Activated naive CD4-positive, alpha-beta T cell treated with anti-CD3 and anti-CD28 coated beads, Interleukin-2, amount 50 U/mL, for 72 hours (primary cell): ENCODE measurements around the gene CEP85L. TPM values are rescaled to one million over a fixed set of nuclear protein-coding genes. Genes with fewer than 3 reads are reported as not detected.

Experiments
- ATAC-seq, 2 donors: fragments of 150-1000 bp; cut with Tn5 transposase; 2 replicates each; pipeline ENCODE4 v1.10.0; 2021; ENCODE audit warnings: mild to moderate bottlenecking in 2 of 2, moderate library complexity in 2 of 2
- DNase-seq, 2 donors: peaks; one replicate each; pipeline ENCODE4 v3.0.0; 2021 to 2022; ENCODE audit warnings: low spot score in 2 of 2
- H3K27ac Mint-ChIP-seq, 2 donors: one replicate each; pipeline ENCODE4 v1.8.0; 2022; ENCODE audit warnings: mild to moderate bottlenecking in 2 of 2, mixed read lengths in 2 of 2
- H3K36me3 Mint-ChIP-seq, 2 donors: one replicate each; pipeline ENCODE4 v1.8.0; 2022; ENCODE audit warnings: mixed read lengths in 2 of 2
- H3K9me3 Mint-ChIP-seq, 2 donors: one replicate each; pipeline ENCODE4 v1.8.0; 2022; ENCODE audit warnings: mixed read lengths in 2 of 2
- total RNA-seq, 2 donors: library from RNA; stranded (reverse); gene quantifications; one replicate each; pipeline ENCODE4 v1.2.3, GENCODE V29; 2022

CEP85L gene
- total RNA-seq, 2 donors from 2014 or later, result 38.5 to 41.3 TPM

- H3K36me3 Mint-ChIP-seq, result peaks cover 0 to 4% of the 10 kb centered on the region in 2 donors
- H3K27ac Mint-ChIP-seq, result peak overlapping the region; percentile 16 to 51
- no peak for ATAC-seq
- H3K9me3 Mint-ChIP-seq, result no peaks in the 10 kb centered on the region
- DNase-seq, result no peak
These were observed 139.3 kb downstream of the CEP85L start for GRCh38 chr6:118511930-118512715.

- Mint-ChIP-seq H3K9me3 (peaks cover 0 to 5% of the 10 kb centered on the region in 2 donors), H3K36me3 (peaks cover 5 to 16% of the 10 kb centered on the region in 2 donors), H3K27ac (no peak overlapping the region)
- no peak for ATAC-seq
- no peak for DNase-seq
These were observed 142.3 kb downstream of the CEP85L start for GRCh38 chr6:118509009-118509617.

GRCh38 chr6:118507636-118508035 is 143.8 kb downstream of the CEP85L start:
- H3K9me3 Mint-ChIP-seq, result peaks cover 0 to 5% of the 10 kb centered on the region in 2 donors
- no peak overlapping the region for H3K27ac Mint-ChIP-seq
- H3K36me3 Mint-ChIP-seq, result peaks cover 6 to 18% of the 10 kb centered on the region in 2 donors
- no peak for ATAC-seq
- DNase-seq, result no peak

GRCh38 chr6:118506071-118506638 is 145.2 kb downstream of the CEP85L start:
- Mint-ChIP-seq H3K27ac (no peak overlapping the region), H3K36me3 (peaks cover 21 to 33% of the 10 kb centered on the region in 2 donors), H3K9me3 (peaks cover 4 to 13% of the 10 kb centered on the region in 2 donors)
- no peak for DNase-seq
- ATAC-seq, result no peak

GRCh38 chr6:118505656-118506055 is 145.7 kb downstream of the CEP85L start:
- DNase-seq, result no peak
- no peak for ATAC-seq
- Mint-ChIP-seq H3K36me3 (peaks cover 26 to 38% of the 10 kb centered on the region in 2 donors), H3K27ac (no peak overlapping the region), H3K9me3 (peaks cover 8 to 16% of the 10 kb centered on the region in 2 donors)

- peaks cover 30 to 46% of the 10 kb centered on the region in 2 donors for H3K36me3 Mint-ChIP-seq
- ATAC-seq (no peak), DNase-seq (no peak)
- H3K9me3 Mint-ChIP-seq, result peaks cover 10 to 21% of the 10 kb centered on the region in 2 donors
- H3K27ac Mint-ChIP-seq, result no peak overlapping the region
These were observed 146.8 kb downstream of the CEP85L start for GRCh38 chr6:118504611-118505010.

- H3K27ac Mint-ChIP-seq, result no peak overlapping the region
- DNase-seq (no peak), ATAC-seq (no peak)
- peaks cover 10 to 21% of the 10 kb centered on the region in 2 donors for H3K9me3 Mint-ChIP-seq
- peaks cover 30 to 67% of the 10 kb centered on the region in 2 donors for H3K36me3 Mint-ChIP-seq
These were observed 149.2 kb downstream of the CEP85L start for GRCh38 chr6:118502169-118502568.

GRCh38 chr6:118501765-118502164 is 149.6 kb downstream of the CEP85L start:
- no peak overlapping the region for H3K27ac Mint-ChIP-seq
- no peak for ATAC-seq
- no peak for DNase-seq
- peaks cover 30 to 67% of the 10 kb centered on the region in 2 donors for H3K36me3 Mint-ChIP-seq
- H3K9me3 Mint-ChIP-seq, result peaks cover 10 to 21% of the 10 kb centered on the region in 2 donors

- Mint-ChIP-seq H3K9me3 (peaks cover 10 to 21% of the 10 kb centered on the region in 2 donors), H3K36me3 (peaks cover 30 to 66% of the 10 kb centered on the region in 2 donors)
- no peak for ATAC-seq
These were observed 150.3 kb downstream of the CEP85L start for GRCh38 chr6:118501099-118501498.

GRCh38 chr6:118500130-118501015 is 151.0 kb downstream of the CEP85L start:
- Mint-ChIP-seq H3K9me3 (peaks cover 10 to 21% of the 10 kb centered on the region in 2 donors), H3K27ac (no peak overlapping the region), H3K36me3 (peaks cover 34 to 63% of the 10 kb centered on the region in 2 donors)
- ATAC-seq, result no peak
- DNase-seq, result no peak

More at GRCh38 chr6:118501099-118501498, 150.3 kb downstream of the CEP85L start:
- DNase-seq, result no peak
- peak overlapping the region in 1 of 2 donors; percentile 50 for H3K27ac Mint-ChIP-seq

- H3K9me3 Mint-ChIP-seq, result peaks cover 3 to 4% of the 10 kb centered on the region in 2 donors
- peaks cover 25 to 70% of the 10 kb centered on the region in 2 donors for H3K36me3 Mint-ChIP-seq
- peak overlapping the region; percentile 65 to 67 for H3K27ac Mint-ChIP-seq
- peak; percentile 83 to 92 for ATAC-seq
- no peak for DNase-seq
These were observed 155.7 kb downstream of the CEP85L start for GRCh38 chr6:118495485-118496280.

GRCh38 chr6:118494091-118494490 is 157.3 kb downstream of the CEP85L start:
- ATAC-seq, result no peak
- Mint-ChIP-seq H3K9me3 (no peaks in the 10 kb centered on the region), H3K27ac (peak overlapping the region in 1 of 2 donors; percentile 47), H3K36me3 (peaks cover 32 to 74% of the 10 kb centered on the region in 2 donors)
- DNase-seq, result no peak

- DNase-seq (no peak), ATAC-seq (peak; percentile 70 to 75)
- H3K36me3 Mint-ChIP-seq, result peaks cover 43 to 78% of the 10 kb centered on the region in 2 donors
- peaks cover 7 to 19% of the 10 kb centered on the region in 2 donors for H3K9me3 Mint-ChIP-seq
- no peak overlapping the region for H3K27ac Mint-ChIP-seq
These were observed 161.4 kb downstream of the CEP85L start for GRCh38 chr6:118489990-118490389.

GRCh38 chr6:118488631-118489030 is 162.8 kb downstream of the CEP85L start:
- no peak overlapping the region for H3K27ac Mint-ChIP-seq
- ATAC-seq (no peak), DNase-seq (no peak)
- H3K36me3 Mint-ChIP-seq, result peaks cover 43 to 72% of the 10 kb centered on the region in 2 donors
- H3K9me3 Mint-ChIP-seq, result peaks cover 7 to 19% of the 10 kb centered on the region in 2 donors
